Body of pancreas (tissue), 4 donors: ENCODE results near the gene NAT14. TPM values are rescaled to one million over a fixed set of nuclear protein-coding genes. Genes with fewer than 3 reads are reported as not detected.

ENCODE experiments used
- ATAC-seq: fragments of 150-250 bp; one replicate; pipeline ENCODE4 v1.9.1; 2016
- DNase-seq, 4 donors: peaks; one replicate each; pipeline ENCODE4 v3.0.0-alpha.2; 2019
- H3K27ac ChIP-seq, 4 donors: fragments of 200-600 bp; sonication (generic); 1 replicate in 3 of 4; 2 replicates in 1 of 4; pipeline versions ENCODE4 v1.5.1 to v1.6.1; 2016 to 2019; ENCODE audit warnings: mild to moderate bottlenecking in 1 of 4, mixed read lengths in 1 of 4, moderate library complexity in 1 of 4
- H3K27me3 ChIP-seq, 2 donors: fragments of 200-600 bp; sonication (generic); one replicate each; pipeline ENCODE4 v1.6.0; 2016; ENCODE audit warnings: mild to moderate bottlenecking in 1 of 2
- H3K36me3 ChIP-seq, 2 donors: fragments of 200-600 bp; sonication (generic); replicated peaks in 1 of 2; 2 replicates each; pipeline ENCODE4 v1.5.1; 2016; ENCODE audit warnings: low read depth in 2 of 2; ENCODE audit not compliant: insufficient read depth in 1 of 2
- H3K4me1 ChIP-seq: fragments of 200-600 bp; sonication (generic); one replicate; pipeline ENCODE4 v1.6.0; 2016
- H3K4me3 ChIP-seq, 2 donors: fragments of 200-600 bp; sonication (generic); 1 replicate in 1 of 2; 2 replicates in 1 of 2; pipeline ENCODE4 v1.5.1; 2016 to 2019
- H3K9me3 ChIP-seq, 3 donors: fragments of 200-600 bp; sonication (generic); 1 replicate in 2 of 3; 2 replicates in 1 of 3; pipeline ENCODE4 v1.5.1; 2016
- POLR2A ChIP-seq, 3 donors: fragments of 450-650 bp; IDR thresholded peaks; one replicate each; pipeline ENCODE4 v1.6.1; 2016; ENCODE audit warnings: antibody characterized with exemption in 3 of 3, mild to moderate bottlenecking in 2 of 3
- WGBS, 2 donors: methylation state at CpG; one replicate each; pipeline ENCODE4 v1.1.5; 2017; 5-methylcytosine and 5-hydroxymethylcytosine counted together
- intact Hi-C: fragments of 100-400 bp; cut with DNase I; formaldehyde crosslinking; loops from one replicate; pipeline ENCODE4 v1.15.1; 2023
- total RNA-seq, 2 donors: library from RNA; depleted of rRNA; stranded (reverse); fragments of >200 nt; gene quantifications; one replicate each; pipeline ENCODE4 v1.1.0, GENCODE V29; 2016
- TF ChIP-seq, protein P1 (sequence below), 7 experiments: fragments of 450-650 bp in 4 of 7; fragments of 200-600 bp in 3 of 7; sonication (generic) in 3 of 7; IDR thresholded peaks; one replicate each; pipeline ENCODE4 v1.5.1; 2016 to 2019; ENCODE audit warnings: antibody characterized with exemption in 7 of 7

NAT14 gene
- total RNA-seq, 2 donors from 2014 or later: 4.2 to 8.2 TPM

DNA sequence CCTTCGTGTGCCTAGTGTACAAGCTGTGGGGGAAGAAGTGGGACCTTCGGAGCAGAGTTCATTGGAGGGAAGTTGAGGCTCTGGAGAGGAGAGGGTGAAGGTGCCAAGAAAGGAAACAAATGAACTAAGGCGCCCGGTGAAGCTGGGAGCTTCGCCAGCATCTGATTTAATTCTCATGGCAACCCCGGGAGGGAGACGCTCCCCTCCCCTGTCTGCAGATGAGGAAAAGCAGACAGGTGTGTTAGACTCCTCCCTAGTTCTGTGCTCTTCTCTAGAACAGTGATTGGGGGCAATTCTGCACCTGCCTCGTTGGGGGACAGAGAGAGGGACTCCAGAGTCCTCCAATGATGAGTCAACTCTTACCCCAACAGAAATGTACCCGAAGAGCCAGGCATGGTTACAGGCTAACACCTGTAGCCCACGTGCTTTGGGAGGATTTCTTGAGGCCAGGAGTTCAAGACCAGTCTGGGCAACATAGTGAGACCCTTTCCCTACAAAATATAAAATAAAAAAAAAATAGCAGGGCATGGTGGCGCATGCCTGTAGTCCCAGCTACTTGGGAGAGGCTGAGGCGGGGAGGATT lies 7.5 kb downstream of the NAT14 start:
- TF ChIP-seq, protein P1, sequence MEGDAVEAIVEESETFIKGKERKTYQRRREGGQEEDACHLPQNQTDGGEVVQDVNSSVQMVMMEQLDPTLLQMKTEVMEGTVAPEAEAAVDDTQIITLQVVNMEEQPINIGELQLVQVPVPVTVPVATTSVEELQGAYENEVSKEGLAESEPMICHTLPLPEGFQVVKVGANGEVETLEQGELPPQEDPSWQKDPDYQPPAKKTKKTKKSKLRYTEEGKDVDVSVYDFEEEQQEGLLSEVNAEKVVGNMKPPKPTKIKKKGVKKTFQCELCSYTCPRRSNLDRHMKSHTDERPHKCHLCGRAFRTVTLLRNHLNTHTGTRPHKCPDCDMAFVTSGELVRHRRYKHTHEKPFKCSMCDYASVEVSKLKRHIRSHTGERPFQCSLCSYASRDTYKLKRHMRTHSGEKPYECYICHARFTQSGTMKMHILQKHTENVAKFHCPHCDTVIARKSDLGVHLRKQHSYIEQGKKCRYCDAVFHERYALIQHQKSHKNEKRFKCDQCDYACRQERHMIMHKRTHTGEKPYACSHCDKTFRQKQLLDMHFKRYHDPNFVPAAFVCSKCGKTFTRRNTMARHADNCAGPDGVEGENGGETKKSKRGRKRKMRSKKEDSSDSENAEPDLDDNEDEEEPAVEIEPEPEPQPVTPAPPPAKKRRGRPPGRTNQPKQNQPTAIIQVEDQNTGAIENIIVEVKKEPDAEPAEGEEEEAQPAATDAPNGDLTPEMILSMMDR (IDR thresholded peaks at IDR 0.05): no peak
- TF ChIP-seq POLR2A (IDR thresholded peaks at IDR 0.05): no peak
- Histone ChIP-seq H3K4me3 (no peak overlapping the region), H3K4me1 (peaks cover 5% of the 10 kb centered on the region), H3K9me3 (no peaks in the 10 kb centered on the region), H3K27me3 (no peaks in the 10 kb centered on the region), H3K36me3 (no peaks in the 10 kb centered on the region), H3K27ac (no peak overlapping the region)
- 28 to 29% methylated on average over 12 of the region's 12 CpGs for WGBS, 2 donors
- ATAC-seq: no peak
- intact Hi-C loops: no loop called here
- no peak for DNase-seq

DNA sequence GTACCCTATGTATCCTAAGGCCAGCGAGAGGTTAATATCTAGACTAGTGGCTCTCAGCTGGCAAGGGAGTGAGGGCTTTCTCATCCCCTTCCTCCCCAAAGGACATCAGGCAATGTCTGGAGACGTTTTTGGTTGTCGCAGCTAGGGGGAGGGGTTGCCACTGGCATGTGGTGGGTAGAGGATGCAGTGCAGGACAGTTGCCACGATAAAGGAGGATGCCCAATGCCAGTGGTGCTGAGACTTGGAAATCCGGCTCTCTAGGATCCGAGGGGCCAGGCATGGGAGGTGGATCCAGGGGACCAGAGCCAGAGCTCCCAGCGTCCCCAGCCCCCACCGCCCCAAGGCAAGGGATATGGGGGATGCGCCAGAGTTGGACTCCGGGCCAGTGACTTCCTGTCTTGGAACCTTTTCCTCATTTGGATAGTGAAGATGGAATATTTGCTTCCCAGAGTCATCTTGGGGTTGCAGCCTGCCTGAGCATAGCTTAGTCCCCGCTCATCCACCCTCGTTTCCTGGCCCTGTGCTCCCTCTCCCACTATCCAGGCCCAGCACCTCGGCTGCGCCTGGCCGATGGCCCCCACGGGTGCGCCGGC lies 8.2 kb downstream of the NAT14 start:
- Histone ChIP-seq H3K27ac (peak overlapping the region in 1 of 4 donors; percentile 55), H3K4me1 (no peaks in the 10 kb centered on the region)

DNA sequence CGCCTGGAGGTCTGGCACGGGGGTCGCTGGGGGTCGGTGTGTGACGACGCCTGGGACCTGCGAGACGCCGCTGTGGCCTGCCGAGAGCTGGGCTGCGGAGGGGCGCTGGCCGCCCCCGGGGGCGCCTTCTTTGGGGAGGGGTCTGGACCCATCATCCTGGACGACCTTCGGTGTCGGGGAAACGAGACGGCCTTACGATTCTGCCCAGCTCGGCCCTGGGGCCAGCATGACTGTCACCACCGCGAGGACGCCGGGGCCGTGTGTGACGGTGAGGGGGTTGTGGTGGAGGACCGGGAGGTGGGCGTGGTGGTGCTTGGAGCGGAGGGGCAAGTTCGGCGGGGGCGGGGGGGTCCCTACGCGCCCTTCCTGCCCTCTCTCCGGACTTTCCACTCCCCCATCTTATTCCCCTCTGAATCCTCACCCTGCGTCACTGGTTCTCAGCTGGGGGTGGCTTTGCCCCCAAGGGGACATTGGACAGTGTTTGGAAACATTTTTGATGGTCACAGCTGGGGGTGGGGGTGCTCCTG lies 8.7 kb downstream of the NAT14 start:
- intact Hi-C loops: no loop called here
- Histone ChIP-seq H3K27me3 (no peaks in the 10 kb centered on the region), H3K4me3 (no peak overlapping the region), H3K4me1 (no peaks in the 10 kb centered on the region), H3K36me3 (no peaks in the 10 kb centered on the region), H3K9me3 (no peaks in the 10 kb centered on the region), H3K27ac (peak overlapping the region in 1 of 4 donors; percentile 55)
- no peak for TF ChIP-seq POLR2A (IDR thresholded peaks at IDR 0.05)
- TF ChIP-seq, protein P1 (IDR thresholded peaks at IDR 0.05): no peak
- DNase-seq (no peak), ATAC-seq (no peak)
- WGBS, 2 donors: 26 to 51% methylated on average over 13 to 32 of the region's 38 CpGs

More for the DNA sequence above, 8.2 kb downstream of the NAT14 start:
- no peaks in the 10 kb centered on the region for H3K27me3 ChIP-seq
- DNase-seq: no peak
- intact Hi-C loops: no loop called here
- no peaks in the 10 kb centered on the region for H3K36me3 ChIP-seq
- no peaks in the 10 kb centered on the region for H3K9me3 ChIP-seq
- 35 to 52% methylated on average over 15 to 18 of the region's 18 CpGs for WGBS, 2 donors
- no peak for TF ChIP-seq POLR2A (IDR thresholded peaks at IDR 0.05)
- TF ChIP-seq, protein P1 (IDR thresholded peaks at IDR 0.05): no peak
- H3K4me3 ChIP-seq: no peak overlapping the region
- no peak for ATAC-seq

DNA sequence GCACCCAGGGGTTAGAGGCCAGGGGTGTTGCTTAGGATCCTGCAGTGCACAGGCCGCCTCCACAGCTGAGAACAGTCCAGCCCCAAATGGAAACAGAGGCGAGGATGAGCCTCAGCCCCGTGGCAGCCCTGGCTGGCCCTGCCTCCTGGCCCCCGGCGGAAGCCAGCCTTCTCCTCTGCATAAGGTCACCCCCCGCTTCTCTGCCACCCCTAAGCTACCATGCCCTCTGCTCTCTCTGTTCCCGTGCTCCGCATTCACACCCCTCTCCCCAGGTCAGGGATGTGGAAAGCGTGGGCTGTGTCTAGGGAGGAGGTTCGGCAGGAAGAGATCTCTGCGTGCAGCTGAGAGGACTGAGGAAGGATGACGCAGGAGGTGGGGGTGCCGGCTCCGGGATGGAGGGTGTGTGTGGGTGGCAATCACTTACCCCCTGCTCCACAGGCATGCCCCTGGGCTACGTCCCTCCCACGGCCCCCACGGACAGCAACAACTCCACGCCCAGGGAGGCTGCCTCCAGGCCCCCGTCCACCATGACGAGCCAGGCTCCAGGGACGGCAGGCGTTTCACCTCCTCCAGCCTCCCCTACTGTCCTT lies 9.3 kb downstream of the NAT14 start:
- Histone ChIP-seq H3K4me3 (no peak overlapping the region), H3K36me3 (no peaks in the 10 kb centered on the region), H3K9me3 (no peaks in the 10 kb centered on the region), H3K27ac (peak overlapping the region in 1 of 4 donors; percentile 25), H3K4me1 (no peaks in the 10 kb centered on the region), H3K27me3 (no peaks in the 10 kb centered on the region)
- TF ChIP-seq, protein P1 (IDR thresholded peaks at IDR 0.05): no peak
- TF ChIP-seq POLR2A (IDR thresholded peaks at IDR 0.05): no peak
- 33 to 43% methylated on average over 16 to 22 of the region's 22 CpGs for WGBS, 2 donors
- ATAC-seq (peak; percentile 54), DNase-seq (no peak)
- intact Hi-C loops: no loop called here
